MM.1S (cell line): ENCODE results near the gene HNF1A.

Source experiments
- EZH2 ChIP-seq: fragments of 300-600 bp; sonication (generic); optimal IDR thresholded peaks from 2 replicates; pipeline ENCODE3; 2017; ENCODE audit warnings: low read depth, mild to moderate bottlenecking, antibody characterized with exemption, low read length, mixed read lengths
- EZH2phosphoT487 ChIP-seq: fragments of 300-600 bp; sonication (generic); IDR thresholded peaks from 2 replicates; pipeline ENCODE4 v1.6.1; 2018; ENCODE audit warnings: antibody characterized with exemption, low read length
- TF ChIP-seq, protein P1 (sequence below): fragments of 300-600 bp; sonication (generic); IDR thresholded peaks from 2 replicates; pipeline ENCODE4 v1.5.1; 2016; ENCODE audit warnings: antibody characterized with exemption, low read length, mixed read lengths

DNA sequence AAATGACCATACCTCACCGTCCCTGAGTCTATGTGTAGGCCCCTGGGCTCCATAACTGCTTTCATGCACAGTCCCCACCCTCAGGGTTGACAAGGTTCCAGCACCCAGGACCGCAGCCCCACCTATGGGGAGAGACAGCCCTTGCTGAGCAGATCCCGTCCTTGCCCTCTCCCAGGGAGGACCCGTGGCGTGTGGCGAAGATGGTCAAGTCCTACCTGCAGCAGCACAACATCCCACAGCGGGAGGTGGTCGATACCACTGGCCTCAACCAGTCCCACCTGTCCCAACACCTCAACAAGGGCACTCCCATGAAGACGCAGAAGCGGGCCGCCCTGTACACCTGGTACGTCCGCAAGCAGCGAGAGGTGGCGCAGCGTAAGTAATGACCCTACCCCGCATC is 10.3 kb downstream of the HNF1A start:
- no peak for TF ChIP-seq EZH2phosphoT487
- TF ChIP-seq EZH2, result no peak
- TF ChIP-seq, protein P1, sequence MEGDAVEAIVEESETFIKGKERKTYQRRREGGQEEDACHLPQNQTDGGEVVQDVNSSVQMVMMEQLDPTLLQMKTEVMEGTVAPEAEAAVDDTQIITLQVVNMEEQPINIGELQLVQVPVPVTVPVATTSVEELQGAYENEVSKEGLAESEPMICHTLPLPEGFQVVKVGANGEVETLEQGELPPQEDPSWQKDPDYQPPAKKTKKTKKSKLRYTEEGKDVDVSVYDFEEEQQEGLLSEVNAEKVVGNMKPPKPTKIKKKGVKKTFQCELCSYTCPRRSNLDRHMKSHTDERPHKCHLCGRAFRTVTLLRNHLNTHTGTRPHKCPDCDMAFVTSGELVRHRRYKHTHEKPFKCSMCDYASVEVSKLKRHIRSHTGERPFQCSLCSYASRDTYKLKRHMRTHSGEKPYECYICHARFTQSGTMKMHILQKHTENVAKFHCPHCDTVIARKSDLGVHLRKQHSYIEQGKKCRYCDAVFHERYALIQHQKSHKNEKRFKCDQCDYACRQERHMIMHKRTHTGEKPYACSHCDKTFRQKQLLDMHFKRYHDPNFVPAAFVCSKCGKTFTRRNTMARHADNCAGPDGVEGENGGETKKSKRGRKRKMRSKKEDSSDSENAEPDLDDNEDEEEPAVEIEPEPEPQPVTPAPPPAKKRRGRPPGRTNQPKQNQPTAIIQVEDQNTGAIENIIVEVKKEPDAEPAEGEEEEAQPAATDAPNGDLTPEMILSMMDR, result no peak
